ENCODE results near the gene RAP2C. TPM values are rescaled to one million over a fixed set of nuclear protein-coding genes. Genes with fewer than 3 reads are reported as not detected.

RAP2C gene
- total RNA-seq, 1 experiment from 2014 or later, result 52.7 TPM

- Histone ChIP-seq H3K4me2 (ENCODE audit: insufficient read depth, insufficient read length, low read length) (no peak overlapping the region), H2BK20ac (ENCODE audit: low read depth, low read length, poor library complexity, severe bottlenecking) (no peak overlapping the region), H3K23ac (ENCODE audit: insufficient read length, low read depth, low read length) (no peak overlapping the region), H3T11ph (ENCODE audit: low read length) (no peak overlapping the region), H2BK5ac (ENCODE audit: insufficient read length, low read length) (no peak overlapping the region), H3K27ac (ENCODE audit: insufficient read length, low read depth, low read length) (no peak overlapping the region), H4K5ac (ENCODE audit: insufficient read length, low read depth, low read length) (no peak overlapping the region), H3K9ac (ENCODE audit: extremely low read depth, insufficient read length, low read length) (no peak overlapping the region), H3K56ac (ENCODE audit: insufficient read length, low read depth, low read length) (no peak overlapping the region), H4K20me1 (ENCODE audit: control insufficient read depth, insufficient read depth, insufficient read length) (no peaks in the 10 kb centered on the region), H4K8ac (replicated peaks; ENCODE audit: insufficient read length, low read depth, low read length) (no peak overlapping the region), H3K79me2 (ENCODE audit: insufficient read depth, low read length) (no peaks in the 10 kb centered on the region), H3K79me1 (ENCODE audit: insufficient read depth, low read depth, low read length, poor library complexity, severe bottlenecking) (no peaks in the 10 kb centered on the region), H2BK15ac (ENCODE audit: low read depth, low read length) (no peak overlapping the region), H3K9me3 (ENCODE audit: control insufficient read depth, low read depth, low read length) (no peaks in the 10 kb centered on the region), H3K4ac (ENCODE audit: low read depth, low read length) (no peak overlapping the region), H3K4me1 (ENCODE audit: insufficient read depth, low read length) (no peaks in the 10 kb centered on the region), H3K14ac (ENCODE audit: insufficient read depth, low read length) (no peak overlapping the region), H3K18ac (ENCODE audit: insufficient read length, low read depth, low read length) (no peak overlapping the region), H4K91ac (ENCODE audit: insufficient read length, low read depth, low read length) (no peak overlapping the region), H3K23me2 (ENCODE audit: insufficient read length, low read depth, low read length, poor library complexity, severe bottlenecking) (no peaks in the 10 kb centered on the region), H2AK5ac (ENCODE audit: insufficient read length, low read length) (no peak overlapping the region), H2BK12ac (ENCODE audit: insufficient read length, low read depth, low read length) (no peak overlapping the region), H2AFZ (ENCODE audit: low read length) (no peak overlapping the region), H2BK120ac (ENCODE audit: low read depth, low read length, poor library complexity, severe bottlenecking) (no peak overlapping the region), H3K27me3 (ENCODE audit: insufficient read depth, low read length) (no peaks in the 10 kb centered on the region)
- no peaks in the 10 kb centered on the region for H3K4me1 Mint-ChIP-seq
- H3K36me3 Mint-ChIP-seq (ENCODE audit: insufficient read depth in 1 of 3, low read depth in 3 of 3), result no peaks in the 10 kb centered on the region
- no CpG with 5 or more reads among the region's 1 CpG for WGBS (ENCODE audit: extremely low coverage, insufficient read length, low lambda C conversion rate)
- no peak overlapping the region for H3K27ac Mint-ChIP-seq
- H3K4me3 Mint-ChIP-seq, result no peak overlapping the region
- H3K9me3 Mint-ChIP-seq, result peaks cover 0 to 5% of the 10 kb centered on the region in 2 experiments; a peak in 2 of 5 replicates
- TF ChIP-seq CTCF (conservative IDR thresholded peaks at IDR 0.05), result no peak
- no peak for DNase-seq
- H3K27me3 Mint-ChIP-seq (ENCODE audit: low read depth), result peaks cover 2% of the 10 kb centered on the region; the same call in 1 of the 2 replicates
These were observed 47.5 kb upstream of the RAP2C start for GRCh38 chrX:132266583-132267355.
